GM04504 (cell line): ENCODE data around the gene GALNT14.
"Not testable (repeated sequence)": the region's sequence is repeated elsewhere in the genome, so short reads cannot be mapped to it uniquely, and the experiment has no call there.

Experiments used
- DNase-seq: peaks from one replicate; pipeline ENCODE4 v3.0.0-alpha.2; 2012; ENCODE audit warnings: low read depth

The GALNT14 gene

GRCh38 chr2:31138037-31138962 is at the start of gene GALNT14:
Gene GALNT14, minus strand, starts transcription at chr2:31138440. Its CDS starts 354 bp downstream, at chr2:31138086.
- no peak for DNase-seq

- DNase-seq, result no peak
These were observed 48.9 kb upstream of the GALNT14 start for GRCh38 chr2:31187166-31187565.

- DNase-seq, result not testable (repeated sequence)
These were observed 45.7 kb upstream of the GALNT14 start for GRCh38 chr2:31183973-31184372.

- no peak for DNase-seq
These were observed 38.5 kb upstream of the GALNT14 start for GRCh38 chr2:31176742-31177141.

- no peak for DNase-seq
These were observed 32.9 kb upstream of the GALNT14 start for GRCh38 chr2:31171142-31171541.

- DNase-seq, result peak; percentile 40
These were observed 31.9 kb upstream of the GALNT14 start for GRCh38 chr2:31170071-31170698.

- DNase-seq, result no peak
These were observed 30.1 kb upstream of the GALNT14 start for GRCh38 chr2:31168291-31168690.

GRCh38 chr2:31166925-31167324 is 28.7 kb upstream of the GALNT14 start:
- no peak for DNase-seq

- no peak for DNase-seq
These were observed 24.8 kb upstream of the GALNT14 start for GRCh38 chr2:31163011-31163539.

GRCh38 chr2:31161637-31162036 is 23.4 kb upstream of the GALNT14 start:
- no peak for DNase-seq

GRCh38 chr2:31151501-31151900 is 13.3 kb upstream of the GALNT14 start:
- no peak for DNase-seq

GRCh38 chr2:31150120-31150670 is 12.0 kb upstream of the GALNT14 start:
- DNase-seq, result no peak

GRCh38 chr2:31148514-31148913 is 10.3 kb upstream of the GALNT14 start:
- no peak for DNase-seq

GRCh38 chr2:31147645-31148044 is 9.4 kb upstream of the GALNT14 start:
- DNase-seq, result no peak

- no peak for DNase-seq
These were observed 3.9 kb upstream of the GALNT14 start for GRCh38 chr2:31142110-31142509.

GRCh38 chr2:31141443-31142085 is 3.3 kb upstream of the GALNT14 start:
- DNase-seq, result no peak

GRCh38 chr2:31140151-31140550 is 1.9 kb upstream of the GALNT14 start:
- DNase-seq, result no peak

GRCh38 chr2:31139671-31140070 is 1.4 kb upstream of the GALNT14 start:
- DNase-seq, result no peak

GRCh38 chr2:31137211-31138036 is 816 bp downstream of the GALNT14 start:
- no peak for DNase-seq

- no peak for DNase-seq
These were observed 1.5 kb downstream of the GALNT14 start for GRCh38 chr2:31136732-31137131.

- no peak for DNase-seq
These were observed 2.2 kb downstream of the GALNT14 start for GRCh38 chr2:31136000-31136399.
